HepG2 (cell line): Measurements from ENCODE around the gene PRR23B. TPM values are rescaled to one million over a fixed set of nuclear protein-coding genes. Genes with fewer than 3 reads are reported as not detected.

Experiments
- ELF1 ChIP-seq: sonication (generic); formaldehyde crosslinking; IDR thresholded peaks from 2 replicates; pipeline ENCODE4 v1.4.0; 2020; ENCODE audit warnings: missing genetic modification reagents
- ELK4 ChIP-seq: sonication (generic); formaldehyde crosslinking; IDR thresholded peaks from 2 replicates; pipeline ENCODE4 v1.9.0; 2021; ENCODE audit warnings: missing genetic modification reagents, borderline replicate concordance
- HMGXB3 ChIP-seq: sonication (generic); formaldehyde crosslinking; IDR thresholded peaks from 2 replicates; pipeline ENCODE4 v1.4.0; 2020; ENCODE audit warnings: missing genetic modification reagents, borderline replicate concordance
- MIXL1 ChIP-seq: IDR thresholded peaks from 2 replicates; pipeline ENCODE4 v1.6.1; 2016
- SMARCE1 ChIP-seq: fragments of 450-650 bp; IDR thresholded peaks from 2 replicates; pipeline ENCODE4 v1.6.1; 2017; ENCODE audit warnings: borderline replicate concordance
- SYNCRIP ChIP-seq: fragments of 200-400 bp; formaldehyde crosslinking; IDR thresholded peaks from 2 replicates; pipeline ENCODE4 v1.6.1; 2018; ENCODE audit warnings: mild to moderate bottlenecking, low read depth, low read length; ENCODE audit not compliant: insufficient read depth
- TSC22D2 ChIP-seq: sonication (generic); formaldehyde crosslinking; IDR thresholded peaks from 2 replicates; pipeline ENCODE4 v1.5.1; 2020; ENCODE audit warnings: missing genetic modification reagents, mild to moderate bottlenecking, borderline replicate concordance
- ZNF17 ChIP-seq: sonication (generic); formaldehyde crosslinking; IDR thresholded peaks from 2 replicates; pipeline ENCODE4 v1.5.0; 2020; ENCODE audit warnings: mild to moderate bottlenecking, missing genetic modification reagents
- ZNF318 ChIP-seq: sonication (generic); formaldehyde crosslinking; IDR thresholded peaks from 2 replicates; pipeline ENCODE4 v1.4.0; 2020; ENCODE audit warnings: mild to moderate bottlenecking, missing genetic modification reagents
- ZNF572 ChIP-seq: sonication (generic); formaldehyde crosslinking; IDR thresholded peaks from 2 replicates; pipeline ENCODE4 v1.5.1; 2020; ENCODE audit warnings: mild to moderate bottlenecking, missing genetic modification reagents
- ZSCAN30 ChIP-seq: sonication (generic); formaldehyde crosslinking; IDR thresholded peaks from 2 replicates; pipeline ENCODE4 v1.5.0; 2020; ENCODE audit warnings: mild to moderate bottlenecking, missing genetic modification reagents
- polyA plus RNA-seq, 8 experiments: library from polyadenylated mRNA; depleted of rRNA in 3 of 8; stranded (reverse) in 7 of 8; unstranded in 1 of 8; fragments of >200 nt; fragmentation: Illumina TruSeq in 4 of 8; extraction: Trizol in 4 of 8; gene quantifications; 2 replicates each; pipeline versions ENCODE4 v1.2.1 to v1.2.3, GENCODE V29; 2011 to 2016; ENCODE audit warnings: low read depth in 4 of 8, missing spikeins in 1 of 8, mixed read lengths in 1 of 8; ENCODE audit not compliant: insufficient read depth in 1 of 8
- total RNA-seq, 5 experiments: library from RNA; depleted of rRNA; stranded (reverse); fragments of >200 nt; fragmentation: Illumina TruSeq; extraction: Trizol; gene quantifications; 2 replicates each; pipeline ENCODE4 v1.2.3, GENCODE V29; 2016; ENCODE audit warnings: low read depth in 1 of 5

Gene PRR23B
- total and polyA plus RNA-seq, 2 of the 13 experiments (the other 11 are each of a cell fraction or from before 2014, with no cell fraction given), result not detected

- TF ChIP-seq ZNF318 (CRISPR knock-in tag) (no peak), ZNF572 (CRISPR knock-in tag) (no peak), SYNCRIP (no peak), SMARCE1 (no peak), MIXL1 (CRISPR knock-in tag) (no peak), ELF1 (CRISPR knock-in tag) (no peak), HMGXB3 (CRISPR knock-in tag) (no peak), TSC22D2 (CRISPR knock-in tag) (no peak), ELK4 (no peak), ZNF17 (CRISPR knock-in tag) (no peak), ZSCAN30 (no peak)
These were observed 47.8 kb downstream of the PRR23B start (continued) for GRCh38 chr3:138972941-138973340.
